Ureter (tissue), 1 donor: ENCODE measurements around the gene DIAPH3. TPM values are rescaled to one million over a fixed set of nuclear protein-coding genes. Genes with fewer than 3 reads are reported as not detected.

Experiments
- DNase-seq: peaks from one replicate; pipeline ENCODE4 v3.0.0-alpha.2; 2020; ENCODE audit warnings: low spot score
- total RNA-seq: library from RNA; stranded (reverse); gene quantifications from one replicate; pipeline ENCODE4 v1.2.4, GENCODE V29; 2023
- donor health status: DM: yes; HTN: yes; CAD: no.

DIAPH3 gene
- total RNA-seq, 1 donor from 2014 or later, result 0.23 TPM

DNA sequence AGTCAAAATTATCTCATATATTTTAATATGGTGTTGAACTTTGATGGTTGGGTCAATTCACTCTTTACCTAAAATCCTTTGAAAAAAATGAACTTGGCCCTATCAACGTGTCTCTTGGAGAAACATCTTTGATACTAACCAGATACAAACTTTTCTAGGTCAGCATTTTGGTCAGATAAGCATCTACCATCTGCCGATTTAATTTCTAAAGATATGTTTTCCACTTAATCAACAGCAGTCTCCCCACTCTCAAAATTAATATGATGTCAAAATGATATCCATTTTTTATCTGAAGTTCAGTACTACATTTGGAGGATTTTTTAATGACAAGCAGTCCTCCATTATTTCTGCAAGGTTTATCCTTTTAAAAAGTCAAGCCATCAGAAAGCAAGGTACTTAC, 288.8 kb downstream of the DIAPH3 start:
- DNase-seq, result no peak

DNA sequence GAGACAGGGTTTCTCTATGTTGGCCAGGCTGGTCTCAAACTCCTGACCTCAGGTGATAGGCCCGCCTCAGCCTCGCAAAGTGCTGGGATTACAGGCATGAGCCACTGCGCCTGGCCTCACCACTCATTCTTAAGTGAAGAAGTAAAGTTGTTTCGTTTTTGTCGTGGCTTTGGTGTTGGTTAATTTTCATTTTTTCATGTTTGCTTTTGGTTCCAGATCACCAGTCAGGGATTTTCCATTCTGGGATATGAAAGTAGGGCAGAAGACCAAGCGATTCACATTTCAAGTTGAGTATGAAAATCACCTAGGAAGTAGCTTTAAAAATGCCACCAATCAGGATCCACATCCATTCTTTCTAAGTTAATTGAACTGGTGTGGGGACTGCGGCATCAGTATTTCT, 289.9 kb downstream of the DIAPH3 start:
- DNase-seq, result no peak

DNA sequence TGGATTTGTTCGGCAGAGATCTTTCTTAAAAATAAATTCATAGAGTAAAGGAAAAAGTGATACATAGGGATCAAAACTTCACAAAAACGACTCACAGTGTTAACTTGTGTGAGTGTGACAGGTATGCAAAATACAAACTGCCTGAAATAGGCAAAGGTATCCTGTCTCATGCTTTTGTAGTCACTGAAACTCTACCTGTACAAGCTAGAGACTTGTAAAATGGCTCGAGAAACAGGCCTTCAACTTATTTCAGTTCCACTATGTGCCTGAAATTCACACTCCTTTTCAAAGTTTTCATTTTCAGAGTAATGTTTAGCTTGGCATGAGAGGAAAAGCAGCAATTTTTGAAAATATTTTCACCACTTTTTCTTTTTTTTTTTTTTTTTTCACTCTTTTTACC, 290.4 kb downstream of the DIAPH3 start:
- DNase-seq, result no peak

DNA sequence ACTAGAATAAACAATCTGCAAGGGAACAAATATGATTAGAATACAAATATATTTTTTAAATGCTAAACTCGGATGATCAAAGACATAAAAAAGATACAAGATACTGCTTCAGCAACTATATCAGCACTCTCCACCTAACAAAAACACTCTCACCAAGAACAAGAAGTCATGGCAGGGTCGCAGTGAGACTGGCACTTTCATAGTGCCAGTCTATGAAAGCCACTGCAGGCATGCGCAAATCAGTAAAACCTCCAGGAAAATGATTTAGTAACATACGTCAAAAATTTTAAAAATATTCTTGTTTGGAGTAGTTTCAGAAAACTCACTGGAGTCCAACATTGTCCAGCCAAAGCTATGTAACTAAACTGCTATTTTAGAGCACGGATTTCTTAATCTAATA, 295.9 kb downstream of the DIAPH3 start:
- no peak for DNase-seq

DNA sequence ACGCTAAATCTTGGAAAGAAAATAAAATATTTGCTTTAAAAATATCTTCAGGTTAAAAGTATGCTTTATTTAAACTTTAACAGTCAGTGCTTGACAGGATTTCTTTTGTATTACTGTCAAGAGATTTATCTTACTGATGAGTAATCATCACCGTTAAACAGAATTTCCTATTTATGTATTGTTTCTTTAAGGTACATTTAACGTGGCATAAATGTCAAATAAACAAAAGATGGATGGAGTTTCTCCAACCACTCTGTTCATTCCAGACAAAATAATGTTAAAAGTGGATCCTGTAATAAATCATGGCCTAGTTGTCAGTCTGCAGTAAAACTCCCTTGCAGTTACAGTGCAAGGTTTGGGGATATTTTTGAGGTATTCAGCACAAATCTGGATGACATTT, 298.3 kb downstream of the DIAPH3 start:
- no peak for DNase-seq

DNA sequence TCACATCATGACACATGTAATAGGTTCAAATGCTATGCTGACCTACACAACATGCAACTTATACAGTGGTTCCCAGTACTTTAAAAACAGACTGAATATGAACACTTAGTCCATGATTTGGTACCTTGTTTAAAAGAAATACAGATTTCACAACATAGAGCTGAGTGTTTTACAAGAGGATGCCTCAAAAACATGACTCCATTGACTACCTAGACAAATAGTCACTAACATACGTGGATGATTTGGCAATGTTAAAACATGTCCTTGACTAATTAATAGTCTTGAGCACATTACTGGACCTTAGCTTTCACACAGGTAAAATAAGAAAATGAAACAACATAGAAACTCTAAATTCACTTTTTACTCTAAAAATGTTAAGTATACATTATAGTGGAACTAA, 300.1 kb downstream of the DIAPH3 start:
- DNase-seq, result no peak

DNA sequence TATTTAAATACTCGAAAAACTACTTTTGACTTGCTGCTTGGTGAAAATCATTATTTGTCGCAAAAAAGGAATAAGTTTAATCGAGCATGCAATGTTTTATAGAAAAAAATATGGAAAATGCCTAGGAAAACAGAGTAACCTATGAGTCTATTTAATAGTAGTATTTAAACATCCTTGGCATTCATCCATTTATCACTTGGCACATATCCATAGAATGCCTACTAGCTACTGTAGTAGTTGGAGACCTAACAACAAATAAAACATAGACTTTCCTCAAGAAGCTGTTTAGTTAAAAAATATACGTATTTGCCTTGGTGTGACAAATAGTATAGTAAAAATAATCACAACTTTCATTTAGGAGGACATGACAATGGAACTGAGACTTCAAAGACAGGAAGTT, 302.1 kb downstream of the DIAPH3 start:
- DNase-seq, result no peak

DNA sequence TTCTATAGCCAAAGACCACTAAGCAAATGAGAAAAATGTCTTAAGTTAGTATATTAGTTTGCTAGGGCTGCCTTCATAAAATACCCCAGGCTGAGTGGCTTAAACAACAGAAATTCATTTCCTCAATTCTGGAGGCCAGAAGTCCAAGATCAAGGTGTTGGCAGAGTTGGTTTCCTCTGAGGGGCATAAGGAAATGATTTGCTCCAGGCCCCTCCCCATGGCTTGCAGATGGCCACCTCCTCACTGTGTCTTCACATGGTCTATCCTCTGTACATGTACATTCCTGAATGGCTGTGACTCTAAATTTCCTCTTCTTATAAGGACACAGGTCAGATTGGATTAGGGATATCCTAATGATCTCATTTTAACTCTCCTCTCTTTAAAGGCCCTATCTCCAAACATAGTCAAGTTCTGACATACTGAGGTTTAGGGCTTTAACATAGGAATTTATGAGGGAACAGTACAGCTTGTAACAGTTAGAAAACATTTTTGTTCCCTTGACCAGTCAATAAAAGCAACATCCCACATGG, 307.4 kb downstream of the DIAPH3 start:
- DNase-seq, result no peak

DNA sequence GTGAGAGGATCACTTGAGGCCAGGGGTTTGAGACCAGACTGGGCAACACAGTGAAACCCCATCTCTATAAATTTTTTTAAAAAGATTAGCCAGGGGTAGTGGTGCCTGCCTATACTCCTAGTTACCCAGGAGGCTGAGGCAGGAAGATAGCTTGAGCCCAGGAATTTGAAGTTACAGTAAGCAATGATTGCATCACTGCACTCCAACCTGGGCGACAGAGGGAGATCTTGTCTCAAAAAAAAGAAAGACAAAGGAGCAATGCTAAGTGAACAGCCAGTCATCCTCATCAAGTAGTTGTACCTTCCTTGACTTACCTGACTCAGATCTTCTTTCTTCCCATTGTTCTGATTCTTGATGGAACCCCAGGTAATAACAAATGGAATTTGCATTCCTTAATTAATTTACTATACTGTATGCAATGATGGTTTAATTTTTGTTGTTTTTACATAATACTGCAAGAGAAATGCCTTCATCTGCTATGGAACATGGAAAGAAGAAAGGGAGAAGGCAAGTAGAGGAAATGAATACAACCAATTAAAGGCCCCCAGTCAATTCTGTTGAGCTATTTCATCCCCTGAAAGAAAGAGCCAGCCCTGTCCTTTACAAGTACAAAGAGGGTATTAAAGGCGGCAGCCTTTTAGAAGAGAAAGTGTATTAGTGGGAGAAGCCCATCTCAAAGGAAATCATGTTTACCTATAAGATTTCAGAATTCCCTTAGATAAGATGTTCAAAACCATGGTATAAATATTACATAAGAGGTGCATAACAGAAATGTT, 316.7 kb downstream of the DIAPH3 start:
- DNase-seq, result no peak

DNA sequence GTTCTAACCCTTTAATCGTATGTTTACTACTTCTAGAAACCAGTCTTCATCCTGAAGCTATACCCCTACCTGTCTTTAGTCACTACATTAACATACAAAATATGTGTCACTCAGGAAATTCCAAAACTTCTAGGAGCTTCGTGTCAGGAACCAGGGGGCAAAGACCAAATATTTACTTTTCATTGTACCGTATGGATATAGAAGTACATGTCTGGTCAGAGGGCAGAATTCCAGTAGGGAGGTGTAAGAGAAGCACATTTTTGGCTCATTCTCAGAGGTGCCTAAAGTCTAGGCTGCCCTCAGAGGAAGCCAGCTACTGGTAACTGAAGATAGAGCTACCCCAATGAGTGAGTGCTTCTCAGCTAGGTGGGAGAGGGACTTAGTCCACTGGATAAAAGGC, 320.7 kb downstream of the DIAPH3 start:
- DNase-seq, result no peak

DNA sequence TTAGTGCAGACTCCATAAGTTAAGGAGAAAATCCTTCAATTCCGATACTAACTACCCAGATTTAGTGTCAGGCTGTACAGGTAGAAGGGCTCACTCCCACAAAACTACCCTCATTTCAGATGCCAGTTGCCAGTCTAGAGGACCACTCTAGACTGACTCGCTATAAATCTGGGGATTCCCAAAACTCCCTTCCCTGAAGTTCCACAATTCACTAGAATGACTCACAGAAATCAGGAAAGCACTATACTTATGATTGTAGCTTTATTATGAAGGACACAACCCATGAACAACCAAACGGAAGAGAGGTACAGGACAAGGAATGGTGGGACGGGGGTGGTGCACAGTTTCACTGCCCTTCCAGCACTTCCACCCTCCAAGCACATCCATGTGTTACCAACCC, 321.2 kb downstream of the DIAPH3 start:
- no peak for DNase-seq

DNA sequence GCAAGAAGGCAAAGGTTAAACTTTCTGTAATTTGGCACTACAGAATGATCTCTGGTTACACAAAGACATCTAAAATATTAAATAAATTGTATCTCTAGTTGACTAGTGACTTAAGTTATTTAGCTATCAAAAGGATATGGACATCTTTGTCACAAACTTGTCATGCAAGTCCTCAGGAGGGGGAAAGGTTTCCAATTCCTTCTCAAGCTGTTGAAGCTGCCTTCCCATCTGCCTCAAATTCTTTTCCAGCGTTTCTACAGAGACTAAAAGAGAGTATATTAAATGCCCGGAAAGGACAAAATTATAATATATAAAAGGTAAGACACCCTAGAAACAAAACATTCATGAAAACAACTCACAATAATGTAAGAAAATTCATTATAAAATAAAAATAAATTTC, 324.5 kb downstream of the DIAPH3 start:
- no peak for DNase-seq

DNA sequence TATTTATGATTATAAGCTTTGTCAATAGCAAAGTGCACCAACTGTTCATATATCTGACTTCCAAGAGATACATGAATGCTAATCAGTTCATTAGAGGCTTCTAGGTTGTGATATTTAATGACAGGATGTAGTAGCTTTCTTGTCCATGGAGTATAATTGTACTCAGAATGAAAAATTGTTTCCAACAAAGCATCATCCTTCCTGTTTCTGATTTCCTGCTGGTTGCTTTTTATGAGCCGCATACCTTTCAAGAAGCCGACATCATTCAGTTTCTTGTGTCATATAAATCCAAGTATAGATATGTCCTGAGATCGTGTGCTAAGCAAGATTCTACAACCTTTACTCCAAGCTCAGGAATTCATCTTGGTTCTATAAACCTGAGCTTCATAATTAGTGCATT, 326.6 kb downstream of the DIAPH3 start:
- DNase-seq, result no peak

DNA sequence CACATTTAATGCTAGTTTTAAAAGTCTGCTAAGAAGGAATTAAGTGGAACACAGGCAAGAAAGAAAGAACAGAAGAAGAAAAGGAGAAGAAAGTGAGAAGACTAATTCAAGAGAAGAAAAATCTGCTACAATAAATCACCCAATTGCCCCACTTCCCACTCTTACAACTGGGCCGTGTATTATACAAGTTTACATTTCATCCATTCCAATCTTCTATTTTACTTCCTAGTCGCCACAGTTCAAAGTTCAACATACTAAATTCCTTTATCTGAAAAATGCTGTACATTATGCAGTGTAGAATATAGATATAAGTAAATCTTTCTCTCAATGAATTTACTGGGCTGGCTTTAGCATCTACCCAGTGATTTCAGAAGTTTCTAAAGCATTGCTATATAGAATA, 328.2 kb downstream of the DIAPH3 start:
- no peak for DNase-seq

DNA sequence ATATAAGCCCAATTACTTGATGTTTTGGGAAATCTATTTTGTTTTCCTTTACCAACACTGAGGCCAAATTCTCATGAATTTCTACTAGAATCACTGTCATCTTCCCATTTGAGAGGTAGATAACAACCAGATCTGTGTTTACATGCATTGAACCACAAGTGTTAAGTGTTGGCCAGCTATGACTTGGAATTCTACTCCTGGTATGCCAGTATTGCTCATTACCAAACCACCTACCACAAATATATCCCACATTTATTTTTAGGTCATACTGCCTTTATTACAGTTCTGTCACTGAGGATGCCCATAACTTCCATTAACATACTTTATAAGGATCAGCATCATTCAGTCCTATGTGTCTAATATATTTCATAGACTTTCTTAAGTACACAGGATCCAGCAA, 328.9 kb downstream of the DIAPH3 start:
- no peak for DNase-seq

DNA sequence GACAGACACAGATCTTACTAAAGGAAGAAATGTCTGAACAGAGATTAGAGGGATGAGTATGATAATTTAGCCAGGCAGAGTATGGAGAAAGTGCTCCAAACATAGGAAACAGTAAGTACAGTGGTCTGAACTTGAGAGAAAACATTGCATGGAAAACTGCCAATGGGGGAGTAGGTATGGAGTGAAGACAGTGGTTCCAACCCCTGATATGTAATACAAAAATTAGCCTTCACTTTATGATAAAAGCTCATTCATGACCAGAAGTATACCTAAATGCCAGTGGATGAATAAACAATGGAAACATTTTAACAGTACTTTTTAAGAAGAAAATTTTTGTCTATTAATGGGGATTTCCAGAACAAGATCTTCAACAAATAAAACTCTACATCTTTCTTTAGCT, 334.0 kb downstream of the DIAPH3 start:
- no peak for DNase-seq

DNA sequence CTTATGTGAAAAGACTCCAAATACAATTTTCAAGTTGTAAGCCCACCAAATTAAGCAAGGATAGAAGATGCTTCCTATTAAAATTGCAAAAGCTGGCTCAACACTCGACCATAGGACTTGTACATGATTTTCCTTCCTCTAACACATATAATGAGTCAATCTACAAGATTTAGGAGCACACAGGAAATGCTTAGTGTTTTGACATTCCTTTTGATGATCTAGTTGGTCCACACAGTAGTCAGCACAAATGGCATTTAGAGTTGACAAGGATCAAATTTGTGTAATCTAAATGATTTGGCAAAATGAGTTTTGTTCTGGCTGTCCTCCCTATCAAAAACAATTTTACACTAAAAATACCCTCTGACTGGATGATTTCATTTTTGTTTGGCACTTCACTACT, 340.2 kb downstream of the DIAPH3 start:
- DNase-seq, result no peak

DNA sequence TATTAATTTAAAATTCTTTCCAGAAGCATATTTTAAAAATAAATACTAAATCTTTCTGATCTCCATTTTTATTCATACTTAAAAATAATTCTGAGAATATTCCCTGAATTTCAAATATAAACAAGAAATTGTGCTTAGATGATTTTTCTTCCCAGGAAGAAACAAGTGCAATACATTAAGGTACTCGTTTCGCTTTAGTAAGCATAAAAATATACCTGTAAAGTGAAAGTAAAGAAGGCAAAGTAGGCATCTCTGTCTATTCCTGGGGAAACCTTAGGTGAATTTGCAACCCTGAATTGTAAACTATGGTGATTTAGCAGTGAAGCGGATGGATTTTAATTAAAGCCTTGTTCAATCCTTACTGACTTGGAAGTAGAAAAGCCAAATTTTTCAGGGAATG, 354.2 kb downstream of the DIAPH3 start:
- no peak for DNase-seq

DNA sequence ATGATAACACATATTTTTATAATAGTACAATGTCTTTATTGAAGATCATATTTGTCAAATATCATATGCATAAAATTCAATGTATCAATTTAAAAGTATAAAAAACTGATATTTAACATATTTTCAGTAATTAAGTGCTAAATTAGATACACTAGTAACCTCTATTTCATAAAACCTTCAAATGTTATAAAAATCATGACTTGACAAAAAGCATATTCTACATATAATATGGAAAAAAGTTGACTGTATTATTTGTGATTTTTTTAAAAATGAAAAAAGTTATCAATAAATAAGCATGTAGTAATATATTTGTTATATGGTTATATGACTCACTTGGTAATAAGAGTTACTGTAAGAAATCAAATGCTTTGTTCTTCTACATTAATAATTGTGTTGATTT, 356.9 kb downstream of the DIAPH3 start:
- no peak for DNase-seq

DNA sequence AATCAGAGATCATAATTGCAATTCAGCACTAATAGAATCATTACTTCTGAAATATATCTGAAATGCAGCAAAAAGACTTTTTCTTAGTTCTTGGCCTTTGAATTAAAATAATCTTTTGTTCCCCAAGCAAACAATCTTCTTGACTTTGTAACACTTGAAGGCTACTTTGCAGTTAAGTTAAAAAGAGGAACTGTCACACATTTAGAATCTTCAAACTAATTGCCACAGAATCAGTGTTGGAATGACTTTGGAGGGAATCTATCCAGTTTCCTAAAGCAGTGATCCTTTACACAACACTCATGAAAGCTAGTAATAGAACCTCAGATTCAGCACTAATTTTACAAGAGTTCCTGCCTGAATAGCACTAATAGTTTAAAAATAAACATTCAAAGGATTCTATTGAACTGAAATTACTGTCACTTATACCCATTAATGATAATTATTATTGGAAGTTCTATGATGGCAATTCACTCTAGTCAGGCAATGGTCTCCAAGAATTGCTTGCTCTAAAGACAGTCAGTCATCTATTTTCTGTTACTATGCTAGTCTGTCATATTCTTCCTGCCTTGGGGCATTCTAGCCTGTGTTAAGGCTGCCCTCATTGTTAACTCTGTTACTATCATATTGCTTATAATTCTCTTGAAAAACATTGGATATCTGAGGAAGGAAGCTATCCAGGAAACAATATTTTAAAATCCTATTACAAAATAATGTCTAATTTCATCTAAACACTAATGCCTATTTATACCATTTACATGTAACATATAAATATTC, 362.4 kb downstream of the DIAPH3 start:
- DNase-seq, result no peak

DNA sequence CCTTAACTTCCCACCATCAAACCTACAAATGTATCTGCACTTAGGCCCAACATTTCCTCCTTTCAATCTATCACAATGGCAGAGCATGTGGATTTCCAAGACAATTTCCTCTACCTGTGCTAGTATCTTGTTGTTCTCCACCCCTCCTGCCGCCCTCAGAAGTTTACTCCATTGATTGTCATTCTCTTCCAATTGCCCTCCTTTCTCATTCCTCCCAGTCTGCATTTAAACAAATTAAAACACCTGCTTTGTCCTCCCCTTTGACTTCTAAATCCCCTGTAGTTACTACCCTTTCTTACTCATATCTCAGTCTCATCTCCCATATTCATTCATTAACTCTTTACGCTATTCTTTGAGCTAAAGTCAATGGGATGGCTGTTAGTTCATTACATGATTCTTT, 370.6 kb downstream of the DIAPH3 start:
- DNase-seq, result no peak

DNA sequence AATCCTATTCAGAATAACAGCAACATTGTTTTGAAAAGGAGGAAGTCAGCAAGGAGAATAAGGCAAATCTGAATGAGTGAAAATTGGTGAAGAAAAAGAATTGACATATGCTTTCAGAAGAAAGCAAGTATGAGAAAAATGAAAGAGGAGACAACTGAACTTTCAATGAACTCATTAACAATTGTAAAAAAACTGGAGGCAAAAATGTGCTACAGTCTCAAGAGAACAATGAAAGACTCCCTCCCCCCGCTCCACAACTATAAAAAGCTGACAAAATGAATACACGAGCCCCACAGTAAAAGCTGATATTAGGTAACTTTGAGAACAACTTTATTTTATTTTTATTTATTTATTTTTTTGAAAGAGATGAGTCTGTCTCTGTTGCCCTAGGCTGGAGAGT, 373.1 kb downstream of the DIAPH3 start:
- no peak for DNase-seq

DNA sequence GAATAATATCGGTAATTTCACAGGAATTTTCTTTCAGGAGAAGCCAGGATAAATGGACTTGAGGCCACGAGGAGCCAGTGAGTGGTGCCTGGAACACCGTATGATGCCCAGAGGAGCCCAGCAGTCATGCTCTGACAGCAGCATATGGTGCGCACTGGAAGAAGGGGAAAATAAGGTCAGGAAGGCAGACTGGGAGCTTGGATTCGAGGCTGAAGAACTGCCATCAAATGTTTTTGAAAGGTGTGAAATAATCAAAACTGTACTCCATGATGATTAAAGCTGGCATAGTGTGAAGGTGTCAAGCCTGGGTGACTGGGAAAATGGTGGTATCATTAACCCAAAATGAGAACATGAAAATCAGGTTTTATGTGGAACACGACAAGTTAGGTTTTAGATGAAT, 374.2 kb downstream of the DIAPH3 start:
- DNase-seq, result no peak
